Panc1 (cell line): ENCODE results near the gene GNAQ. TPM values are rescaled to one million over a fixed set of nuclear protein-coding genes. Genes with fewer than 3 reads are reported as not detected.

Source experiments
- ATAC-seq: fragments of 200-7000 bp; cut with Tn5 transposase; 2 replicates; pipeline ENCODE4 v1.9.1; 2020; ENCODE audit warnings: mild to moderate bottlenecking, moderate library complexity
- BruUV-seq: library from RNA; stranded (reverse); fragments of 400-500 nt; replicated peaks from 2 replicates; lab custom pipeline; 2021; lab: Mats Ljungman, UMichigan
- CTCF ChIA-PET: fragments of 300-600 bp; sonication (Branson Sonifier 250); formaldehyde crosslinking; loops from one replicate; lab custom pipeline; 2022; ENCODE audit warnings: antibody characterized with exemption; lab: Charles Lee
- POLR2A ChIA-PET: fragments of 300-600 bp; sonication (Branson Sonifier 250); formaldehyde crosslinking; loops from one replicate; lab custom pipeline; 2022; ENCODE audit warnings: antibody characterized with exemption; lab: Charles Lee
- DNase-seq: peaks from one replicate; pipeline ENCODE4 v3.0.0-alpha.2; 2010; ENCODE audit warnings: low read depth, low spot score
- H3K27ac ChIP-seq: 2 replicates; pipeline ENCODE4 v1.5.1; 2011; ENCODE audit warnings: mild to moderate bottlenecking, low read length, inconsistent platforms
- H3K27me3 ChIP-seq: fragments of 200-500 bp; sonication (Bioruptor generic); 2 replicates; pipeline ENCODE4 v1.6.0; 2014; ENCODE audit warnings: low read length, inconsistent platforms; ENCODE audit not compliant: control insufficient read depth, insufficient read depth
- H3K36me3 ChIP-seq: fragments of 200-500 bp; sonication (Bioruptor generic); 2 replicates; pipeline ENCODE4 v1.5.1; 2014; ENCODE audit warnings: inconsistent platforms, mild to moderate bottlenecking, low read length, moderate library complexity; ENCODE audit not compliant: control insufficient read depth, insufficient read depth
- H3K4me1 ChIP-seq: 2 replicates; pipeline ENCODE4 v1.5.1; 2011; ENCODE audit warnings: inconsistent platforms, mild to moderate bottlenecking, low read length, moderate library complexity; ENCODE audit not compliant: control insufficient read depth, insufficient read depth
- H3K4me3 ChIP-seq, 2 experiments: 2 replicates each; pipeline ENCODE4 v1.5.1; 2011 to 2012; ENCODE audit warnings: low read depth in 2 of 2, low read length in 2 of 2, mild to moderate bottlenecking in 2 of 2, inconsistent platforms in 1 of 2, moderate library complexity in 1 of 2
- H3K9me3 ChIP-seq: fragments of 200-500 bp; sonication (Bioruptor generic); 2 replicates; pipeline ENCODE4 v1.5.1; 2014; ENCODE audit warnings: low read depth, mild to moderate bottlenecking, inconsistent platforms, low read length, moderate library complexity; ENCODE audit not compliant: control insufficient read depth, insufficient read depth
- CTCF ChIP-seq: fragments of 450-650 bp; IDR thresholded peaks from 2 replicates; pipeline ENCODE4 v1.5.1; 2017; ENCODE audit warnings: mild to moderate bottlenecking
- POLR2AphosphoS5 ChIP-seq: IDR thresholded peaks from 2 replicates; pipeline ENCODE4 v1.6.1; 2012; ENCODE audit warnings: mild to moderate bottlenecking, low read depth, low read length, moderate library complexity
- SIN3A ChIP-seq: IDR thresholded peaks from 2 replicates; pipeline ENCODE4 v1.6.1; 2012; ENCODE audit warnings: low read depth, mild to moderate bottlenecking, low read length, moderate library complexity, borderline replicate concordance; ENCODE audit not compliant: insufficient read depth
- TCF7L2 ChIP-seq: IDR thresholded peaks from 2 replicates; pipeline ENCODE4 v1.6.1; 2011; ENCODE audit warnings: mild to moderate bottlenecking, low read depth, low read length, inconsistent platforms
- in situ Hi-C: cut with HindIII; loops from 2 replicates; pipeline ENCODE4 v1.10.0; 2016; ENCODE audit warnings: low sequenced_read_pairs, low pct_unique_long_range_greater_than_20kb
- intact Hi-C: fragments of 100-400 bp; cut with micrococcal nuclease; formaldehyde crosslinking; loops from one replicate; pipeline ENCODE4 v1.10.0; 2022; ENCODE audit not compliant: unreplicated experiment
- total RNA-seq: library from RNA; stranded (reverse); gene quantifications from one replicate; pipeline ENCODE4 v1.2.1, GENCODE V29; 2021; ENCODE audit not compliant: unreplicated experiment
- TF ChIP-seq, protein P1 (sequence below), 2 experiments: IDR thresholded peaks; 2 replicates each; pipeline ENCODE4 v1.6.1; 2011 to 2012; ENCODE audit warnings: low read depth in 2 of 2, control low read depth in 1 of 2, low read length in 1 of 2, mild to moderate bottlenecking in 1 of 2, moderate library complexity in 1 of 2; ENCODE audit not compliant: insufficient read depth in 1 of 2

Gene GNAQ
- total RNA-seq, 1 experiment from 2014 or later: 34.5 TPM

- no peak overlapping the region for H3K27ac ChIP-seq
- no peak overlapping the region for H3K4me3 ChIP-seq
- no peaks in the 10 kb centered on the region for H3K36me3 ChIP-seq
- ChIA-PET CTCF (no interaction called here), POLR2A (no interaction called here)
- BruUV-seq: no TSS peak
- H3K27me3 ChIP-seq: no peaks in the 10 kb centered on the region
- intact Hi-C loops: no loop called here
- in situ Hi-C loops: no loop called here
- ATAC-seq (no peak), DNase-seq (no peak)
- H3K4me1 ChIP-seq: no peaks in the 10 kb centered on the region
- H3K9me3 ChIP-seq: no peaks in the 10 kb centered on the region
- TF ChIP-seq, protein P1, sequence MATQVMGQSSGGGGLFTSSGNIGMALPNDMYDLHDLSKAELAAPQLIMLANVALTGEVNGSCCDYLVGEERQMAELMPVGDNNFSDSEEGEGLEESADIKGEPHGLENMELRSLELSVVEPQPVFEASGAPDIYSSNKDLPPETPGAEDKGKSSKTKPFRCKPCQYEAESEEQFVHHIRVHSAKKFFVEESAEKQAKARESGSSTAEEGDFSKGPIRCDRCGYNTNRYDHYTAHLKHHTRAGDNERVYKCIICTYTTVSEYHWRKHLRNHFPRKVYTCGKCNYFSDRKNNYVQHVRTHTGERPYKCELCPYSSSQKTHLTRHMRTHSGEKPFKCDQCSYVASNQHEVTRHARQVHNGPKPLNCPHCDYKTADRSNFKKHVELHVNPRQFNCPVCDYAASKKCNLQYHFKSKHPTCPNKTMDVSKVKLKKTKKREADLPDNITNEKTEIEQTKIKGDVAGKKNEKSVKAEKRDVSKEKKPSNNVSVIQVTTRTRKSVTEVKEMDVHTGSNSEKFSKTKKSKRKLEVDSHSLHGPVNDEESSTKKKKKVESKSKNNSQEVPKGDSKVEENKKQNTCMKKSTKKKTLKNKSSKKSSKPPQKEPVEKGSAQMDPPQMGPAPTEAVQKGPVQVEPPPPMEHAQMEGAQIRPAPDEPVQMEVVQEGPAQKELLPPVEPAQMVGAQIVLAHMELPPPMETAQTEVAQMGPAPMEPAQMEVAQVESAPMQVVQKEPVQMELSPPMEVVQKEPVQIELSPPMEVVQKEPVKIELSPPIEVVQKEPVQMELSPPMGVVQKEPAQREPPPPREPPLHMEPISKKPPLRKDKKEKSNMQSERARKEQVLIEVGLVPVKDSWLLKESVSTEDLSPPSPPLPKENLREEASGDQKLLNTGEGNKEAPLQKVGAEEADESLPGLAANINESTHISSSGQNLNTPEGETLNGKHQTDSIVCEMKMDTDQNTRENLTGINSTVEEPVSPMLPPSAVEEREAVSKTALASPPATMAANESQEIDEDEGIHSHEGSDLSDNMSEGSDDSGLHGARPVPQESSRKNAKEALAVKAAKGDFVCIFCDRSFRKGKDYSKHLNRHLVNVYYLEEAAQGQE (IDR thresholded peaks at IDR 0.05; ENCODE audit: insufficient read depth in 1 of 2, low read depth in 2 of 2, low read length in 1 of 2): no peak
- TF ChIP-seq CTCF (no peak), POLR2AphosphoS5 (no peak), TCF7L2 (no peak), SIN3A (no peak)
Observed at GRCh38 chr9:77946969-77947620, 84.5 kb downstream of the GNAQ start.

GRCh38 chr9:77946296-77946695 is 85.3 kb downstream of the GNAQ start:
- Histone ChIP-seq H3K9me3 (no peaks in the 10 kb centered on the region), H3K36me3 (no peaks in the 10 kb centered on the region), H3K27me3 (no peaks in the 10 kb centered on the region), H3K4me3 (no peak overlapping the region), H3K4me1 (no peaks in the 10 kb centered on the region), H3K27ac (no peak overlapping the region)
- in situ Hi-C loops: no loop called here
- no TSS peak for BruUV-seq
- no peak for TF ChIP-seq POLR2AphosphoS5
- TF ChIP-seq, protein P1 (IDR thresholded peaks at IDR 0.05; ENCODE audit: insufficient read depth in 1 of 2, low read depth in 2 of 2, low read length in 1 of 2): no peak
- no peak for DNase-seq
- intact Hi-C loops: no loop called here
- ChIA-PET POLR2A (no interaction called here), CTCF (no interaction called here)
- no peak for ATAC-seq
